Naive B cell (primary cell): ENCODE measurements around the gene PSMD8. TPM values are rescaled to one million over a fixed set of nuclear protein-coding genes. Genes with fewer than 3 reads are reported as not detected.
A peak's percentile ranks its signal among the peaks of the same experiment; 100 is the strongest.
"Not testable (repeated sequence)": the region's sequence is repeated elsewhere in the genome, so short reads cannot be mapped to it uniquely, and the experiment has no call there.

Experiments
- ATAC-seq, 2 donors: fragments of 150-1000 bp; cut with Tn5 transposase; 2 replicates each; pipeline ENCODE4 v1.10.0; 2021; ENCODE audit warnings: low read depth in 2 of 2, mild to moderate bottlenecking in 2 of 2, moderate library complexity in 2 of 2
- DNase-seq: peaks from one replicate; pipeline ENCODE4 v3.0.0; 2022
- H3K27ac Mint-ChIP-seq, 6 donors: one replicate each; pipeline ENCODE4 v1.8.0; 2020 to 2022; ENCODE audit warnings: mild to moderate bottlenecking in 6 of 6, mixed read lengths in 6 of 6, moderate library complexity in 5 of 6, inconsistent platforms in 2 of 6
- H3K27me3 Mint-ChIP-seq, 3 donors: one replicate each; pipeline ENCODE4 v1.8.0; 2021 to 2022; ENCODE audit warnings: mixed read lengths in 3 of 3, mild to moderate bottlenecking in 1 of 3
- H3K36me3 Mint-ChIP-seq, 2 donors: one replicate each; pipeline ENCODE4 v1.8.0; 2020 to 2022; ENCODE audit warnings: mixed read lengths in 2 of 2, inconsistent platforms in 1 of 2, mild to moderate bottlenecking in 1 of 2
- H3K4me1 Mint-ChIP-seq, 3 donors: one replicate each; pipeline ENCODE4 v1.8.0; 2020 to 2022; ENCODE audit warnings: mixed read lengths in 3 of 3, inconsistent platforms in 1 of 3, mild to moderate bottlenecking in 1 of 3, moderate library complexity in 1 of 3
- H3K4me3 Mint-ChIP-seq, 8 donors: one replicate each; pipeline ENCODE4 v1.8.0; 2020 to 2022; ENCODE audit warnings: mild to moderate bottlenecking in 8 of 8, mixed read lengths in 8 of 8, moderate library complexity in 8 of 8, inconsistent platforms in 2 of 8
- H3K9me3 Mint-ChIP-seq, 7 donors: one replicate each; pipeline ENCODE4 v1.8.0; 2020 to 2022; ENCODE audit warnings: mixed read lengths in 7 of 7, mild to moderate bottlenecking in 5 of 7, inconsistent platforms in 2 of 7, moderate library complexity in 1 of 7
- polyA plus RNA-seq, 6 donors: library from polyadenylated mRNA; unstranded; fragments of 300-500 nt; fragmentation: Illumina TruSeq; gene quantifications; one replicate each; pipeline ENCODE4 v1.2.3, GENCODE V29; 2021; ENCODE audit warnings: low read depth in 6 of 6

PSMD8 gene
- polyA plus RNA-seq, 6 donors from 2014 or later, result 150 to 193 (median 155) TPM

GRCh38 chr19:38395381-38396114 is 21.2 kb downstream of the PSMD8 start:
- Mint-ChIP-seq H3K4me3 (peak overlapping the region; percentile 49 to 85 (median 73)), H3K9me3 (no peaks in the 10 kb centered on the region), H3K4me1 (peaks cover 8 to 23% (median 16%) of the 10 kb centered on the region in 3 donors), H3K27me3 (peaks cover 27 to 73% (median 52%) of the 10 kb centered on the region in 3 donors), H3K36me3 (no peaks in the 10 kb centered on the region), H3K27ac (peak overlapping the region in 2 of 6 donors; percentile 12 to 61)
- DNase-seq, result no peak
- peak; percentile 72 to 75 for ATAC-seq

- no peak for ATAC-seq
- H3K4me3 Mint-ChIP-seq, result no peak overlapping the region
Measured at GRCh38 chr19:38399081-38399480, 24.7 kb downstream of the PSMD8 start.

GRCh38 chr19:38399537-38399936 is 25.2 kb downstream of the PSMD8 start:
- peaks cover 12 to 49% (median 34%) of the 10 kb centered on the region in 3 donors for H3K27me3 Mint-ChIP-seq
- no peak overlapping the region for H3K27ac Mint-ChIP-seq
- H3K4me1 Mint-ChIP-seq, result peaks cover 9 to 31% (median 30%) of the 10 kb centered on the region in 3 donors
- H3K36me3 Mint-ChIP-seq, result no peaks in the 10 kb centered on the region
- H3K9me3 Mint-ChIP-seq, result no peaks in the 10 kb centered on the region
- H3K4me3 Mint-ChIP-seq, result no peak overlapping the region
- no peak for DNase-seq
- ATAC-seq, result no peak

More at GRCh38 chr19:38399081-38399480, 24.7 kb downstream of the PSMD8 start:
- DNase-seq, result no peak
- Mint-ChIP-seq H3K27ac (no peak overlapping the region), H3K4me1 (peaks cover 10 to 28% (median 26%) of the 10 kb centered on the region in 3 donors), H3K9me3 (no peaks in the 10 kb centered on the region), H3K27me3 (peaks cover 12 to 51% (median 37%) of the 10 kb centered on the region in 3 donors), H3K36me3 (no peaks in the 10 kb centered on the region)

GRCh38 chr19:38400361-38400760 is 26.0 kb downstream of the PSMD8 start:
- Mint-ChIP-seq H3K27ac (no peak overlapping the region), H3K27me3 (peaks cover 12 to 43% (median 34%) of the 10 kb centered on the region in 3 donors), H3K9me3 (no peaks in the 10 kb centered on the region), H3K4me1 (peaks cover 4 to 32% (median 27%) of the 10 kb centered on the region in 3 donors), H3K36me3 (no peaks in the 10 kb centered on the region), H3K4me3 (peak overlapping the region in 1 of 8 donors; percentile 7)
- DNase-seq, result no peak
- ATAC-seq, result no peak

GRCh38 chr19:38401148-38401547 is 26.8 kb downstream of the PSMD8 start:
- ATAC-seq (no peak), DNase-seq (no peak)
- Mint-ChIP-seq H3K36me3 (no peaks in the 10 kb centered on the region), H3K27me3 (peaks cover 12 to 42% (median 34%) of the 10 kb centered on the region in 3 donors), H3K27ac (peak overlapping the region in 2 of 6 donors; percentile 15 to 41), H3K4me1 (peaks cover 4 to 34% (median 27%) of the 10 kb centered on the region in 3 donors), H3K9me3 (no peaks in the 10 kb centered on the region), H3K4me3 (peak overlapping the region in 1 of 8 donors; percentile 78)

- H3K9me3 Mint-ChIP-seq, result no peaks in the 10 kb centered on the region
- H3K27me3 Mint-ChIP-seq, result peaks cover 0 to 28% (median 22%) of the 10 kb centered on the region in 3 donors
- peak overlapping the region; percentile 63 to 95 (median 89) for H3K27ac Mint-ChIP-seq
- ATAC-seq, result no peak
- H3K4me1 Mint-ChIP-seq, result peaks cover 4 to 24% (median 18%) of the 10 kb centered on the region in 3 donors
- DNase-seq, result no peak
- H3K4me3 Mint-ChIP-seq, result peak overlapping the region; percentile 88 to 96 (median 92)
- no peaks in the 10 kb centered on the region for H3K36me3 Mint-ChIP-seq
Measured at GRCh38 chr19:38402623-38402966, 28.2 kb downstream of the PSMD8 start.

- ATAC-seq (peak; percentile 93 to 95), DNase-seq (peak; percentile 99)
- peak within 1 kb of the TSS; percentile 88 to 96 (median 92) for H3K4me3 Mint-ChIP-seq
- no peaks in the 10 kb centered on the region for H3K36me3 Mint-ChIP-seq
- peaks cover 0 to 25% (median 20%) of the 10 kb centered on the region in 3 donors for H3K27me3 Mint-ChIP-seq
- peak within 1 kb of the TSS; percentile 80 to 95 (median 89) for H3K27ac Mint-ChIP-seq
- H3K4me1 Mint-ChIP-seq, result peaks cover 4 to 24% (median 18%) of the 10 kb centered on the region in 3 donors
- H3K9me3 Mint-ChIP-seq, result no peaks in the 10 kb centered on the region
Measured at GRCh38 chr19:38402967-38403674, 28.8 kb downstream of the PSMD8 start, which contains the start of gene FAM98C. Gene FAM98C, plus strand, starts transcription at chr19:38403093. Its CDS starts 61 bp downstream, at chr19:38403154.

- peak overlapping the region; percentile 42 to 94 (median 79) for H3K4me3 Mint-ChIP-seq
- H3K36me3 Mint-ChIP-seq, result peaks cover 0 to 8% of the 10 kb centered on the region in 2 donors
- H3K9me3 Mint-ChIP-seq, result no peaks in the 10 kb centered on the region
- peaks cover 7 to 24% (median 18%) of the 10 kb centered on the region in 3 donors for H3K4me1 Mint-ChIP-seq
- DNase-seq (no peak), ATAC-seq (no peak)
- peaks cover 0 to 9% (median 8%) of the 10 kb centered on the region in 3 donors for H3K27me3 Mint-ChIP-seq
- H3K27ac Mint-ChIP-seq, result peak overlapping the region in 2 of 6 donors; percentile 15 to 36
Measured at GRCh38 chr19:38404858-38405257, 30.5 kb downstream of the PSMD8 start.

- Mint-ChIP-seq H3K9me3 (no peaks in the 10 kb centered on the region), H3K4me3 (peak overlapping the region in 6 of 8 donors; percentile 25 to 93 (median 52)), H3K4me1 (peaks cover 7 to 24% (median 18%) of the 10 kb centered on the region in 3 donors), H3K27me3 (peaks cover 0 to 4% (median 4%) of the 10 kb centered on the region in 3 donors), H3K27ac (peak overlapping the region in 1 of 6 donors; percentile 15), H3K36me3 (peaks cover 0 to 8% of the 10 kb centered on the region in 2 donors)
- ATAC-seq, result no peak
- no peak for DNase-seq
Measured at GRCh38 chr19:38405276-38405675, 30.9 kb downstream of the PSMD8 start.

- peak overlapping the region in 2 of 6 donors; percentile 7 to 76 for H3K27ac Mint-ChIP-seq
- H3K27me3 Mint-ChIP-seq, result no peaks in the 10 kb centered on the region
- H3K36me3 Mint-ChIP-seq, result peaks cover 0 to 8% of the 10 kb centered on the region in 2 donors
- peaks cover 3 to 9% (median 3%) of the 10 kb centered on the region in 3 donors for H3K4me1 Mint-ChIP-seq
- no peak for ATAC-seq
- no peaks in the 10 kb centered on the region for H3K9me3 Mint-ChIP-seq
- H3K4me3 Mint-ChIP-seq, result no peak overlapping the region
- DNase-seq, result no peak
Measured at GRCh38 chr19:38409631-38410133, 35.3 kb downstream of the PSMD8 start.

- H3K9me3 Mint-ChIP-seq, ATAC-seq, H3K36me3 Mint-ChIP-seq, H3K4me3 Mint-ChIP-seq, H3K27me3 Mint-ChIP-seq, DNase-seq, H3K4me1 Mint-ChIP-seq: not testable (repeated sequence)
- peak overlapping the region in 1 of 6 donors; percentile 26 for H3K27ac Mint-ChIP-seq
Measured at GRCh38 chr19:38410407-38410806, 36.0 kb downstream of the PSMD8 start.

GRCh38 chr19:38411041-38411712 is 36.8 kb downstream of the PSMD8 start:
- ATAC-seq (no peak), DNase-seq (no peak)
- H3K36me3 Mint-ChIP-seq, result peaks cover 0 to 8% of the 10 kb centered on the region in 2 donors
- peaks cover 0 to 3% (median 0%) of the 10 kb centered on the region in 3 donors for H3K4me1 Mint-ChIP-seq
- H3K27me3 Mint-ChIP-seq, result no peaks in the 10 kb centered on the region
- H3K4me3 Mint-ChIP-seq, result no peak overlapping the region
- no peaks in the 10 kb centered on the region for H3K9me3 Mint-ChIP-seq
- H3K27ac Mint-ChIP-seq, result no peak overlapping the region

GRCh38 chr19:38411898-38412297 is 37.5 kb downstream of the PSMD8 start:
- ATAC-seq, H3K4me1 Mint-ChIP-seq, DNase-seq, H3K36me3 Mint-ChIP-seq, H3K9me3 Mint-ChIP-seq, H3K27me3 Mint-ChIP-seq, H3K4me3 Mint-ChIP-seq: not testable (repeated sequence)
- peak overlapping the region in 1 of 6 donors; percentile 83 for H3K27ac Mint-ChIP-seq
